ENCODE data around the gene CRTC2. TPM values are rescaled to one million over a fixed set of nuclear protein-coding genes. Genes with fewer than 3 reads are reported as not detected.

The CRTC2 gene
- polyA plus RNA-seq, 1 donor from 2014 or later, result 12.1 TPM

- H2AFZ ChIP-seq (ENCODE audit: low read depth, low read length), result no peak overlapping the region
- peak overlapping the region; percentile 83 for H3K4me3 ChIP-seq (ENCODE audit: low read length)
- H3K9me2 ChIP-seq (ENCODE audit: insufficient read depth, low read length), result no peaks in the 10 kb centered on the region
- peak overlapping the region; percentile 92 for H3K4me2 ChIP-seq (ENCODE audit: low read length)
- H4K20me1 ChIP-seq (ENCODE audit: insufficient read depth), result peaks cover 20% of the 10 kb centered on the region
- no peaks in the 10 kb centered on the region for H3K9me3 ChIP-seq (ENCODE audit: low read length)
- H3K27me3 ChIP-seq (ENCODE audit: insufficient read depth, low read depth, low read length), result no peaks in the 10 kb centered on the region
- TF ChIP-seq, protein P1, sequence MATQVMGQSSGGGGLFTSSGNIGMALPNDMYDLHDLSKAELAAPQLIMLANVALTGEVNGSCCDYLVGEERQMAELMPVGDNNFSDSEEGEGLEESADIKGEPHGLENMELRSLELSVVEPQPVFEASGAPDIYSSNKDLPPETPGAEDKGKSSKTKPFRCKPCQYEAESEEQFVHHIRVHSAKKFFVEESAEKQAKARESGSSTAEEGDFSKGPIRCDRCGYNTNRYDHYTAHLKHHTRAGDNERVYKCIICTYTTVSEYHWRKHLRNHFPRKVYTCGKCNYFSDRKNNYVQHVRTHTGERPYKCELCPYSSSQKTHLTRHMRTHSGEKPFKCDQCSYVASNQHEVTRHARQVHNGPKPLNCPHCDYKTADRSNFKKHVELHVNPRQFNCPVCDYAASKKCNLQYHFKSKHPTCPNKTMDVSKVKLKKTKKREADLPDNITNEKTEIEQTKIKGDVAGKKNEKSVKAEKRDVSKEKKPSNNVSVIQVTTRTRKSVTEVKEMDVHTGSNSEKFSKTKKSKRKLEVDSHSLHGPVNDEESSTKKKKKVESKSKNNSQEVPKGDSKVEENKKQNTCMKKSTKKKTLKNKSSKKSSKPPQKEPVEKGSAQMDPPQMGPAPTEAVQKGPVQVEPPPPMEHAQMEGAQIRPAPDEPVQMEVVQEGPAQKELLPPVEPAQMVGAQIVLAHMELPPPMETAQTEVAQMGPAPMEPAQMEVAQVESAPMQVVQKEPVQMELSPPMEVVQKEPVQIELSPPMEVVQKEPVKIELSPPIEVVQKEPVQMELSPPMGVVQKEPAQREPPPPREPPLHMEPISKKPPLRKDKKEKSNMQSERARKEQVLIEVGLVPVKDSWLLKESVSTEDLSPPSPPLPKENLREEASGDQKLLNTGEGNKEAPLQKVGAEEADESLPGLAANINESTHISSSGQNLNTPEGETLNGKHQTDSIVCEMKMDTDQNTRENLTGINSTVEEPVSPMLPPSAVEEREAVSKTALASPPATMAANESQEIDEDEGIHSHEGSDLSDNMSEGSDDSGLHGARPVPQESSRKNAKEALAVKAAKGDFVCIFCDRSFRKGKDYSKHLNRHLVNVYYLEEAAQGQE (IDR thresholded peaks at IDR 0.05; ENCODE audit: borderline replicate concordance), result peak; percentile 18
- TF ChIP-seq SMC3 (conservative IDR thresholded peaks at IDR 0.05; ENCODE audit: poor library complexity), result peak; percentile 41
- no peak for TF ChIP-seq EP300 (conservative IDR thresholded peaks at IDR 0.05; ENCODE audit: poor library complexity, severe bottlenecking)
- peak overlapping the region; percentile 93 for H3K27ac ChIP-seq (ENCODE audit: low read length)
- H3F3A ChIP-seq (ENCODE audit: insufficient read depth, low read length, poor library complexity, severe bottlenecking), result peaks cover 4% of the 10 kb centered on the region
- peak overlapping the region; percentile 93 for H3K9ac ChIP-seq (ENCODE audit: low read length)
- no peaks in the 10 kb centered on the region for H3K36me3 ChIP-seq (ENCODE audit: insufficient read depth, low read length)
- H3K79me2 ChIP-seq (replicated peaks; ENCODE audit: insufficient read depth, low read length), result peaks cover 54% of the 10 kb centered on the region
Measured at GRCh38 chr1:153921803-153922075, 36.7 kb downstream of the CRTC2 start.

- no peaks in the 10 kb centered on the region for H3K9me3 ChIP-seq (ENCODE audit: low read length)
- H3K9me2 ChIP-seq (ENCODE audit: insufficient read depth, low read length), result no peaks in the 10 kb centered on the region
- peaks cover 4% of the 10 kb centered on the region for H3F3A ChIP-seq (ENCODE audit: insufficient read depth, low read length, poor library complexity, severe bottlenecking)
- TF ChIP-seq MXI1 (conservative IDR thresholded peaks at IDR 0.05; ENCODE audit: poor library complexity, severe bottlenecking) (peak; percentile 52), EZH2 (IDR thresholded peaks at IDR 0.05; ENCODE audit: borderline replicate concordance, insufficient read depth, low read length, poor library complexity, severe bottlenecking) (no peak)
- H2AFZ ChIP-seq (ENCODE audit: low read depth, low read length), result no peak overlapping the region
- H3K79me2 ChIP-seq (replicated peaks; ENCODE audit: insufficient read depth, low read length), result peaks cover 59% of the 10 kb centered on the region
- peak overlapping the region; percentile 93 for H3K9ac ChIP-seq (ENCODE audit: low read length)
- no peaks in the 10 kb centered on the region for H3K36me3 ChIP-seq (ENCODE audit: insufficient read depth, low read length)
- H3K4me2 ChIP-seq (ENCODE audit: low read length), result peak overlapping the region; percentile 92
- H3K27me3 ChIP-seq (ENCODE audit: insufficient read depth, low read depth, low read length), result no peaks in the 10 kb centered on the region
- H3K27ac ChIP-seq (ENCODE audit: low read length), result peak overlapping the region; percentile 93
- H3K4me3 ChIP-seq (ENCODE audit: low read length), result peak overlapping the region; percentile 83
- H4K20me1 ChIP-seq (ENCODE audit: insufficient read depth), result peaks cover 20% of the 10 kb centered on the region
Measured at GRCh38 chr1:153921080-153921802, 37.2 kb downstream of the CRTC2 start.

GRCh38 chr1:153919876-153920852 lies 38.2 kb downstream of the CRTC2 start:
- Histone ChIP-seq H2AFZ (ENCODE audit: low read depth, low read length) (no peak overlapping the region), H3K27ac (ENCODE audit: low read length) (no peak overlapping the region), H3K79me2 (replicated peaks; ENCODE audit: insufficient read depth, low read length) (peaks cover 69% of the 10 kb centered on the region), H3K36me3 (ENCODE audit: insufficient read depth, low read length) (no peaks in the 10 kb centered on the region), H3F3A (ENCODE audit: insufficient read depth, low read length, poor library complexity, severe bottlenecking) (peaks cover 4% of the 10 kb centered on the region), H3K9me2 (ENCODE audit: insufficient read depth, low read length) (no peaks in the 10 kb centered on the region), H3K4me2 (ENCODE audit: low read length) (peak overlapping the region; percentile 92), H3K9me3 (ENCODE audit: low read length) (no peaks in the 10 kb centered on the region), H3K9ac (ENCODE audit: low read length) (peak overlapping the region; percentile 38), H4K20me1 (ENCODE audit: insufficient read depth) (peaks cover 20% of the 10 kb centered on the region), H3K27me3 (ENCODE audit: insufficient read depth, low read depth, low read length) (no peaks in the 10 kb centered on the region), H3K4me3 (ENCODE audit: low read length) (peak overlapping the region; percentile 83)
- no peak for TF ChIP-seq TAF1 (IDR thresholded peaks at IDR 0.05; ENCODE audit: low read depth)
- TF ChIP-seq CTCF (IDR thresholded peaks at IDR 0.05; ENCODE audit: poor library complexity, severe bottlenecking), result peak; percentile 35
- TF ChIP-seq RAD21 (conservative IDR thresholded peaks at IDR 0.05), result peak; percentile 18
- TF ChIP-seq SMC3 (conservative IDR thresholded peaks at IDR 0.05; ENCODE audit: poor library complexity), result peak; percentile 24

Measured in neural cell (in vitro differentiated cells).